HEK293 (cell line): ENCODE data around the gene ZDHHC14.
"Not testable (repeated sequence)": the region's sequence is repeated elsewhere in the genome, so short reads cannot be mapped to it uniquely, and the experiment has no call there.

Experiments used
- CTCF ChIA-PET: fragments of 350-600 bp; formaldehyde crosslinking; extraction: SDS; loops from one replicate; lab custom pipeline; 2021; ENCODE audit warnings: antibody characterized with exemption; lab: Yijun Ruan, JAX
- POLR2A ChIA-PET: fragments of 300-600 bp; formaldehyde crosslinking; extraction: SDS; loops from one replicate; lab custom pipeline; 2020; ENCODE audit warnings: antibody characterized with exemption, inconsistent platforms; lab: Yijun Ruan, JAX
- H3K27ac ChIP-seq: fragments of 200-500 bp; sonication (Bioruptor generic); 2 replicates; pipeline ENCODE4 v1.5.1; 2014; ENCODE audit warnings: low read depth, low read length, control low read depth, inconsistent platforms; ENCODE audit errors: extremely low read depth
- H3K36me3 ChIP-seq, 2 experiments: fragments of 200-500 bp in 1 of 2; sonication (Bioruptor generic) in 1 of 2; 1 replicate in 1 of 2; 2 replicates in 1 of 2; pipeline ENCODE4 v1.5.1; 2014 to 2017; ENCODE audit warnings: inconsistent platforms in 2 of 2, low read length in 2 of 2; ENCODE audit not compliant: control insufficient read depth in 2 of 2, insufficient read depth in 1 of 2
- H3K4me1 ChIP-seq: fragments of 200-500 bp; sonication (Bioruptor generic); 2 replicates; pipeline ENCODE4 v1.5.1; 2014; ENCODE audit warnings: mild to moderate bottlenecking, low read length, inconsistent platforms; ENCODE audit not compliant: control insufficient read depth, insufficient read depth
- H3K4me3 ChIP-seq: 2 replicates; pipeline ENCODE4 v1.5.1; 2011; ENCODE audit warnings: low read depth, mild to moderate bottlenecking, control low read depth, low read length, moderate library complexity
- H3K9me3 ChIP-seq: fragments of 200-500 bp; sonication (Bioruptor generic); 2 replicates; pipeline ENCODE4 v1.5.1; 2014; ENCODE audit warnings: low read depth, low read length, inconsistent platforms; ENCODE audit not compliant: control insufficient read depth, insufficient read depth
- KLF16 ChIP-seq: fragments of 450-650 bp; formaldehyde crosslinking; IDR thresholded peaks from 2 replicates; pipeline ENCODE4 v1.5.1; 2017; ENCODE audit warnings: missing biosample characterization, missing genetic modification characterization
- OSR2 ChIP-seq: fragments of 450-650 bp; formaldehyde crosslinking; IDR thresholded peaks from 2 replicates; pipeline ENCODE4 v1.5.1; 2016; ENCODE audit warnings: missing biosample characterization, missing genetic modification characterization
- SP7 ChIP-seq: fragments of 450-650 bp; formaldehyde crosslinking; IDR thresholded peaks from 2 replicates; pipeline ENCODE4 v1.5.1; 2016; ENCODE audit warnings: missing biosample characterization, missing genetic modification characterization
- ZBTB20 ChIP-seq: fragments of 450-650 bp; formaldehyde crosslinking; IDR thresholded peaks from 2 replicates; pipeline ENCODE4 v1.5.1; 2016; ENCODE audit warnings: missing biosample characterization, missing genetic modification characterization
- ZNF114 ChIP-seq: fragments of 450-650 bp; formaldehyde crosslinking; IDR thresholded peaks from 2 replicates; pipeline ENCODE4 v1.5.0; 2017; ENCODE audit warnings: missing biosample characterization, missing genetic modification characterization
- ZNF146 ChIP-seq: fragments of 450-650 bp; formaldehyde crosslinking; IDR thresholded peaks from 2 replicates; pipeline ENCODE4 v1.5.1; 2016; ENCODE audit warnings: missing biosample characterization, missing genetic modification characterization
- ZNF174 ChIP-seq: fragments of 450-650 bp; formaldehyde crosslinking; IDR thresholded peaks from 2 replicates; pipeline ENCODE4 v1.5.0; 2017; ENCODE audit warnings: missing biosample characterization, mild to moderate bottlenecking, missing genetic modification characterization
- ZNF18 ChIP-seq: fragments of 450-650 bp; formaldehyde crosslinking; IDR thresholded peaks from 2 replicates; pipeline ENCODE4 v1.5.1; 2016; ENCODE audit warnings: missing biosample characterization, missing genetic modification characterization
- ZNF211 ChIP-seq: fragments of 450-650 bp; formaldehyde crosslinking; IDR thresholded peaks from 2 replicates; pipeline ENCODE4 v1.5.1; 2016; ENCODE audit warnings: low read depth, missing biosample characterization, missing genetic modification characterization
- ZNF239 ChIP-seq: fragments of 450-650 bp; formaldehyde crosslinking; IDR thresholded peaks from 2 replicates; pipeline ENCODE4 v1.5.1; 2016; ENCODE audit warnings: missing biosample characterization, missing genetic modification characterization
- ZNF26 ChIP-seq: fragments of 450-650 bp; formaldehyde crosslinking; IDR thresholded peaks from 2 replicates; pipeline ENCODE4 v1.5.1; 2016; ENCODE audit warnings: missing biosample characterization, missing genetic modification characterization
- ZNF292 ChIP-seq: fragments of 450-650 bp; formaldehyde crosslinking; IDR thresholded peaks from 2 replicates; pipeline ENCODE4 v1.5.1; 2016; ENCODE audit warnings: low read depth, missing biosample characterization, missing genetic modification characterization, borderline replicate concordance
- ZNF37A ChIP-seq: fragments of 450-650 bp; IDR thresholded peaks from 2 replicates; pipeline ENCODE4 v1.5.1; 2018; ENCODE audit warnings: missing biosample characterization, missing genetic modification characterization
- ZNF433 ChIP-seq: fragments of 450-650 bp; formaldehyde crosslinking; IDR thresholded peaks from 2 replicates; pipeline ENCODE4 v1.5.1; 2016; ENCODE audit warnings: missing biosample characterization, missing genetic modification characterization, low read depth
- ZNF449 ChIP-seq: fragments of 450-650 bp; formaldehyde crosslinking; IDR thresholded peaks from 2 replicates; pipeline ENCODE4 v1.5.1; 2017; ENCODE audit warnings: missing biosample characterization, mild to moderate bottlenecking, missing genetic modification characterization, moderate library complexity
- ZNF473 ChIP-seq: fragments of 450-650 bp; formaldehyde crosslinking; IDR thresholded peaks from 2 replicates; pipeline ENCODE4 v1.5.1; 2017; ENCODE audit warnings: missing biosample characterization, missing genetic modification characterization
- ZNF48 ChIP-seq: fragments of 450-650 bp; formaldehyde crosslinking; IDR thresholded peaks from 2 replicates; pipeline ENCODE4 v1.5.1; 2016; ENCODE audit warnings: missing biosample characterization, missing genetic modification characterization
- ZNF548 ChIP-seq: fragments of 450-650 bp; formaldehyde crosslinking; IDR thresholded peaks from 2 replicates; pipeline ENCODE4 v1.5.1; 2016; ENCODE audit warnings: missing biosample characterization, missing genetic modification characterization
- ZNF555 ChIP-seq: fragments of 450-650 bp; formaldehyde crosslinking; conservative IDR thresholded peaks from 2 replicates; pipeline ENCODE4 v1.5.1; 2017; ENCODE audit warnings: missing biosample characterization, mild to moderate bottlenecking, missing genetic modification characterization, inconsistent platforms
- ZNF571 ChIP-seq: fragments of 450-650 bp; formaldehyde crosslinking; IDR thresholded peaks from 2 replicates; pipeline ENCODE4 v1.5.0; 2017; ENCODE audit warnings: missing biosample characterization, missing genetic modification characterization
- ZNF585B ChIP-seq: fragments of 450-650 bp; formaldehyde crosslinking; IDR thresholded peaks from 2 replicates; pipeline ENCODE4 v1.5.1; 2016; ENCODE audit warnings: missing biosample characterization, missing genetic modification characterization
- ZNF664 ChIP-seq: fragments of 450-650 bp; formaldehyde crosslinking; IDR thresholded peaks from 2 replicates; pipeline ENCODE4 v1.5.1; 2016; ENCODE audit warnings: missing biosample characterization, missing genetic modification characterization
- ZNF768 ChIP-seq: fragments of 450-650 bp; formaldehyde crosslinking; IDR thresholded peaks from 2 replicates; pipeline ENCODE4 v1.5.1; 2018; ENCODE audit warnings: missing biosample characterization, mild to moderate bottlenecking, missing genetic modification characterization
- ZNF776 ChIP-seq: fragments of 450-650 bp; formaldehyde crosslinking; IDR thresholded peaks from 2 replicates; pipeline ENCODE4 v1.5.0; 2017; ENCODE audit warnings: missing biosample characterization, missing genetic modification characterization, borderline replicate concordance
- ZNF777 ChIP-seq: fragments of 450-650 bp; formaldehyde crosslinking; IDR thresholded peaks from 2 replicates; pipeline ENCODE4 v1.5.1; 2017; ENCODE audit warnings: missing biosample characterization, missing genetic modification characterization, borderline replicate concordance
- ZNF785 ChIP-seq: fragments of 450-650 bp; formaldehyde crosslinking; IDR thresholded peaks from 2 replicates; pipeline ENCODE4 v1.5.1; 2016; ENCODE audit warnings: missing biosample characterization, missing genetic modification characterization

ZDHHC14 gene

GRCh38 chr6:157333956-157334355 is 47.0 kb upstream of the ZDHHC14 start:
- Histone ChIP-seq H3K9me3 (no peaks in the 10 kb centered on the region), H3K4me1 (no peaks in the 10 kb centered on the region), H3K4me3 (no peak overlapping the region), H3K27ac (no peak overlapping the region), H3K36me3 (no peaks in the 10 kb centered on the region)
- ChIA-PET POLR2A (interaction anchor here (0.8 kb wide), 1 partner anchor 10 kb away, joined by 4 read pairs; the partner anchor contains the start of gene TMEM242), CTCF (interaction anchor here (0.7 to 6.0 kb wide), 7 partner anchors 9 to 23 kb away, joined by 3 to 63 read pairs (median 3); partner anchors contain the start of gene TMEM242)
- no peak for TF ChIP-seq ZNF239 (tag by site-specific recombination)
- no peak for TF ChIP-seq OSR2 (tag by site-specific recombination)
- no peak for TF ChIP-seq ZNF664

- TF ChIP-seq ZNF473 (no peak), ZNF585B (no peak), ZNF571 (tag by site-specific recombination) (no peak), ZNF433 (tag by site-specific recombination) (no peak), KLF16 (tag by site-specific recombination) (no peak), ZNF777 (tag by site-specific recombination) (no peak), ZNF785 (tag by site-specific recombination) (no peak), ZNF548 (tag by site-specific recombination) (no peak), ZNF292 (tag by site-specific recombination) (no peak), ZNF37A (tag by site-specific recombination) (no peak), SP7 (no peak), ZNF555 (no peak), ZNF48 (no peak)
- ChIA-PET CTCF (interaction anchor here (1.0 to 6.0 kb wide), 7 partner anchors 9 to 59 kb away, joined by 3 to 63 read pairs (median 4); partner anchors contain the start of gene TMEM242), POLR2A (interaction anchor here (1.0 to 1.2 kb wide), 2 partner anchors 11 to 13 kb away, joined by 3 to 4 read pairs; partner anchors contain the start of gene TMEM242)
- H3K4me3 ChIP-seq: no peak overlapping the region
- no peaks in the 10 kb centered on the region for H3K36me3 ChIP-seq
- H3K27ac ChIP-seq: no peak overlapping the region
- no peaks in the 10 kb centered on the region for H3K9me3 ChIP-seq
- H3K4me1 ChIP-seq: no peaks in the 10 kb centered on the region
Measured at GRCh38 chr6:157335829-157336228, 45.2 kb upstream of the ZDHHC14 start.

- H3K9me3 ChIP-seq, H3K27ac ChIP-seq, POLR2A ChIA-PET, H3K4me3 ChIP-seq, H3K4me1 ChIP-seq, H3K36me3 ChIP-seq: not testable (repeated sequence)
- CTCF ChIA-PET: interaction anchor here (0.6 to 6.0 kb wide), 5 partner anchors 13 to 380 kb away, joined by 3 to 63 read pairs (median 4); partner anchors contain the start of gene TMEM242
Measured at GRCh38 chr6:157337276-157337675, 43.7 kb upstream of the ZDHHC14 start.

- H3K27ac ChIP-seq: no peak overlapping the region
- no peak overlapping the region for H3K4me3 ChIP-seq
- H3K4me1 ChIP-seq: no peaks in the 10 kb centered on the region
- H3K36me3 ChIP-seq: no peaks in the 10 kb centered on the region
- CTCF ChIA-PET: interaction anchor here (0.6 to 6.0 kb wide), 5 partner anchors 13 to 379 kb away, joined by 3 to 63 read pairs (median 4); partner anchors contain the start of gene TMEM242
- no peaks in the 10 kb centered on the region for H3K9me3 ChIP-seq
- POLR2A ChIA-PET: no interaction called here
- TF ChIP-seq ZBTB20 (tag by site-specific recombination) (no peak), ZNF18 (no peak), ZNF114 (tag by site-specific recombination) (no peak), ZNF174 (no peak), ZNF449 (tag by site-specific recombination) (no peak), ZNF768 (tag by site-specific recombination) (no peak), ZNF146 (tag by site-specific recombination) (no peak), ZNF26 (no peak), ZNF211 (no peak), ZNF776 (tag by site-specific recombination) (no peak)
Measured at GRCh38 chr6:157337751-157338150, 43.2 kb upstream of the ZDHHC14 start.
